ENCODE results near the gene FAT2.

DNA sequence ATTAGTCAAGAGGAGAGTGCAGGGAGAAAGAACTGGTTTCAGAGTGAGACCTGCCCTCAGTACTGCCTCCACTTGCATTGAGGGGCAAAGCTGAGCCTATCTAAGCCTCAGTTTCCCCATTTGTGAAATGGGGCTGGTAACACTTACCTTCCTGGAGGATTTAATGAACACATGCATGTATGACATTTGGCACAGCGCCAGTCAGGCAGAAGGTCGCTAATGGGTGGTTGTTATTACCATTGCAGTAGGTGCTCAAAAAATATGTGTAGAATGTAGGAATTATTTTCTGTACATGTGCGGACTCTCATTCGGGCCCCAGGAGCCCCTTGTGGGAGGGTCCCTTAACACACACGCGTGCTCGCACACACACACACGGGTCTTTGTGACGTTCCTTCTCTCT lies 10.9 kb downstream of the FAT2 start:
- TF ChIP-seq, protein P1, sequence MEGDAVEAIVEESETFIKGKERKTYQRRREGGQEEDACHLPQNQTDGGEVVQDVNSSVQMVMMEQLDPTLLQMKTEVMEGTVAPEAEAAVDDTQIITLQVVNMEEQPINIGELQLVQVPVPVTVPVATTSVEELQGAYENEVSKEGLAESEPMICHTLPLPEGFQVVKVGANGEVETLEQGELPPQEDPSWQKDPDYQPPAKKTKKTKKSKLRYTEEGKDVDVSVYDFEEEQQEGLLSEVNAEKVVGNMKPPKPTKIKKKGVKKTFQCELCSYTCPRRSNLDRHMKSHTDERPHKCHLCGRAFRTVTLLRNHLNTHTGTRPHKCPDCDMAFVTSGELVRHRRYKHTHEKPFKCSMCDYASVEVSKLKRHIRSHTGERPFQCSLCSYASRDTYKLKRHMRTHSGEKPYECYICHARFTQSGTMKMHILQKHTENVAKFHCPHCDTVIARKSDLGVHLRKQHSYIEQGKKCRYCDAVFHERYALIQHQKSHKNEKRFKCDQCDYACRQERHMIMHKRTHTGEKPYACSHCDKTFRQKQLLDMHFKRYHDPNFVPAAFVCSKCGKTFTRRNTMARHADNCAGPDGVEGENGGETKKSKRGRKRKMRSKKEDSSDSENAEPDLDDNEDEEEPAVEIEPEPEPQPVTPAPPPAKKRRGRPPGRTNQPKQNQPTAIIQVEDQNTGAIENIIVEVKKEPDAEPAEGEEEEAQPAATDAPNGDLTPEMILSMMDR (IDR thresholded peaks at IDR 0.05) = no peak
- no peak for TF ChIP-seq POLR2A (IDR thresholded peaks at IDR 0.05)

Measured in esophagus squamous epithelium (tissue), 4 donors.